ENCODE results near the gene DDX6.
A peak's percentile ranks its signal among the peaks of the same experiment; 100 is the strongest.
"Not testable (repeated sequence)": the region's sequence is repeated elsewhere in the genome, so short reads cannot be mapped to it uniquely, and the experiment has no call there.

DDX6 gene

GRCh38 chr11:118790357-118791110 lies 430 bp downstream of the DDX6 start:
- peak; percentile 62 to 92 for DNase-seq

GRCh38 chr11:118789501-118790356 lies 1.2 kb downstream of the DDX6 start:
- DNase-seq: no peak

- DNase-seq: no peak
Observed at GRCh38 chr11:118786657-118787056, 4.3 kb downstream of the DDX6 start.

- no peak for DNase-seq
Observed at GRCh38 chr11:118785362-118785761, 5.6 kb downstream of the DDX6 start.

GRCh38 chr11:118783724-118784495 lies 7.1 kb downstream of the DDX6 start:
- DNase-seq: no peak

GRCh38 chr11:118783324-118783723 lies 7.6 kb downstream of the DDX6 start:
- DNase-seq: not testable (repeated sequence)

- no peak for DNase-seq
Observed at GRCh38 chr11:118778898-118779297, 12.1 kb downstream of the DDX6 start.

GRCh38 chr11:118774032-118774431 lies 16.9 kb downstream of the DDX6 start:
- DNase-seq: no peak

- DNase-seq: no peak
Observed at GRCh38 chr11:118771547-118772288, 19.2 kb downstream of the DDX6 start.

- DNase-seq: no peak
Observed at GRCh38 chr11:118768690-118769089, 22.3 kb downstream of the DDX6 start.

GRCh38 chr11:118766035-118766434 lies 24.9 kb downstream of the DDX6 start:
- DNase-seq: no peak

- not testable (repeated sequence) for DNase-seq
Observed at GRCh38 chr11:118765095-118765691, 25.8 kb downstream of the DDX6 start.

- no peak for DNase-seq
Observed at GRCh38 chr11:118763041-118763440, 27.9 kb downstream of the DDX6 start.

GRCh38 chr11:118761981-118762380 lies 29.0 kb downstream of the DDX6 start:
- DNase-seq: not testable (repeated sequence)

GRCh38 chr11:118757876-118758399 lies 33.0 kb downstream of the DDX6 start:
- no peak for DNase-seq

- DNase-seq: no peak
Observed at GRCh38 chr11:118752654-118753053, 38.3 kb downstream of the DDX6 start.

- no peak for DNase-seq
Observed at GRCh38 chr11:118749429-118749828, 41.5 kb downstream of the DDX6 start.

- no peak for DNase-seq
Observed at GRCh38 chr11:118748056-118748455, 42.9 kb downstream of the DDX6 start.

GRCh38 chr11:118746988-118747585 lies 43.9 kb downstream of the DDX6 start:
- no peak for DNase-seq

GRCh38 chr11:118744046-118744445 lies 46.9 kb downstream of the DDX6 start:
- DNase-seq: no peak

GRCh38 chr11:118742304-118742703 lies 48.7 kb downstream of the DDX6 start:
- DNase-seq: no peak
